HG03064 (cell line): ENCODE measurements around the gene ABCB10.
"Not testable (repeated sequence)": the region's sequence is repeated elsewhere in the genome, so short reads cannot be mapped to it uniquely, and the experiment has no call there.

ENCODE experiments used
- ATAC-seq: cut with Tn5 transposase; IDR thresholded peaks from one replicate; pipeline ENCODE4 v1.9.1; 2021; ENCODE audit warnings: low read depth; ENCODE audit not compliant: unreplicated experiment

ABCB10 gene

GRCh38 chr1:229539863-229540506 lies 18.5 kb downstream of the ABCB10 start:
- ATAC-seq = no peak

GRCh38 chr1:229538945-229539344 lies 19.6 kb downstream of the ABCB10 start:
- ATAC-seq = no peak

GRCh38 chr1:229537894-229538293 lies 20.6 kb downstream of the ABCB10 start:
- ATAC-seq = no peak

- ATAC-seq = no peak
These were observed 21.5 kb downstream of the ABCB10 start for GRCh38 chr1:229536982-229537381.

- no peak for ATAC-seq
These were observed 23.3 kb downstream of the ABCB10 start for GRCh38 chr1:229535230-229535629.

GRCh38 chr1:229531326-229531725 lies 27.2 kb downstream of the ABCB10 start:
- ATAC-seq = no peak

- ATAC-seq = no peak
These were observed 28.9 kb downstream of the ABCB10 start for GRCh38 chr1:229529639-229530038.

GRCh38 chr1:229526695-229527094 lies 31.8 kb downstream of the ABCB10 start:
- no peak for ATAC-seq

GRCh38 chr1:229523052-229523451 lies 35.5 kb downstream of the ABCB10 start:
- no peak for ATAC-seq

GRCh38 chr1:229514578-229515275 lies 43.8 kb downstream of the ABCB10 start:
- ATAC-seq = no peak

- ATAC-seq = not testable (repeated sequence)
These were observed 46.9 kb downstream of the ABCB10 start for GRCh38 chr1:229511625-229512024.

- ATAC-seq = not testable (repeated sequence)
These were observed 47.3 kb downstream of the ABCB10 start for GRCh38 chr1:229511201-229511600.

- ATAC-seq = no peak
These were observed 48.9 kb downstream of the ABCB10 start for GRCh38 chr1:229509576-229509975.

- ATAC-seq = no peak
These were observed 49.6 kb downstream of the ABCB10 start for GRCh38 chr1:229508823-229509337.

- peak; percentile 90 for ATAC-seq
These were observed 50.3 kb downstream of the ABCB10 start, which contains the start of gene NUP133 for GRCh38 chr1:229507951-229508822. Gene NUP133 (minus strand): TSS chr1:229508341. CDS start chr1:229508249, 92 bp downstream.

- peak; percentile 2 for ATAC-seq
These were observed 51.0 kb downstream of the ABCB10 start for GRCh38 chr1:229507502-229507901.

- no peak for ATAC-seq
These were observed 51.9 kb downstream of the ABCB10 start for GRCh38 chr1:229506633-229507032.

- ATAC-seq = no peak
These were observed 62.7 kb downstream of the ABCB10 start for GRCh38 chr1:229495782-229496181.

- no peak for ATAC-seq
These were observed 71.3 kb downstream of the ABCB10 start for GRCh38 chr1:229487181-229487580.

- no peak for ATAC-seq
These were observed 73.2 kb downstream of the ABCB10 start for GRCh38 chr1:229485318-229485717.

- no peak for ATAC-seq
These were observed 76.0 kb downstream of the ABCB10 start for GRCh38 chr1:229482511-229482910.
